CD14-positive monocyte (primary cell): ENCODE results near the gene PSPN. TPM values are rescaled to one million over a fixed set of nuclear protein-coding genes. Genes with fewer than 3 reads are reported as not detected.

Experiments used
- DNase-seq, 3 donors: peaks; one replicate each; pipeline ENCODE4 v3.0.0-alpha.2; 2011 to 2022
- H2AFZ ChIP-seq: 2 replicates; pipeline ENCODE4 v1.6.0; 2012; ENCODE audit warnings: mild to moderate bottlenecking, low read depth, low read length, inconsistent platforms; ENCODE audit not compliant: insufficient read depth, poor library complexity, severe bottlenecking
- H3K27ac ChIP-seq, 2 donors: 1 replicate in 1 of 2; 2 replicates in 1 of 2; pipeline ENCODE4 v1.5.1; 2012 to 2013; ENCODE audit warnings: low read length in 2 of 2, control low read depth in 1 of 2, inconsistent platforms in 1 of 2, low read depth in 1 of 2, mild to moderate bottlenecking in 1 of 2
- H3K27me3 ChIP-seq, 2 donors: one replicate each; pipeline versions ENCODE4 v1.6.0 to v1.6.1; 2011 to 2013; ENCODE audit warnings: low read length in 2 of 2; ENCODE audit not compliant: control insufficient read depth in 2 of 2, insufficient read depth in 2 of 2
- H3K36me3 ChIP-seq, 2 donors: replicated peaks in 1 of 2; 1 replicate in 1 of 2; 2 replicates in 1 of 2; pipeline versions ENCODE4 v1.5.1 to v1.6.1; 2012 to 2013; ENCODE audit warnings: low read length in 2 of 2, control low read depth in 1 of 2, inconsistent platforms in 1 of 2, mild to moderate bottlenecking in 1 of 2; ENCODE audit not compliant: insufficient read depth in 2 of 2, control insufficient read depth in 1 of 2
- H3K4me1 ChIP-seq, 2 donors: 1 replicate in 1 of 2; 2 replicates in 1 of 2; pipeline versions ENCODE4 v1.5.1 to v1.6.1; 2012 to 2013; ENCODE audit warnings: low read length in 2 of 2, control low read depth in 1 of 2, inconsistent platforms in 1 of 2, mild to moderate bottlenecking in 1 of 2, moderate library complexity in 1 of 2; ENCODE audit not compliant: insufficient read depth in 2 of 2, control insufficient read depth in 1 of 2
- H3K4me2 ChIP-seq: replicated peaks from 2 replicates; pipeline ENCODE3; 2012; ENCODE audit warnings: low read length, moderate library complexity, mild to moderate bottlenecking; ENCODE audit not compliant: poor library complexity, severe bottlenecking; ENCODE audit errors: extremely low read depth
- H3K4me3 ChIP-seq, 3 experiments: fragments of 200-600 bp in 1 of 3; sonication (generic) in 1 of 3; replicated peaks in 1 of 3; 1 replicate in 2 of 3; 2 replicates in 1 of 3; pipeline ENCODE4 v1.5.1; 2011 to 2013; ENCODE audit warnings: low read length in 3 of 3, mild to moderate bottlenecking in 3 of 3, control low read depth in 2 of 3, low read depth in 2 of 3, inconsistent platforms in 1 of 3, moderate library complexity in 1 of 3
- H3K79me2 ChIP-seq: 2 replicates; pipeline ENCODE4 v1.6.0; 2012; ENCODE audit warnings: mild to moderate bottlenecking, control low read depth, inconsistent platforms, low read length, moderate library complexity; ENCODE audit not compliant: insufficient read depth
- H3K9ac ChIP-seq: 2 replicates; pipeline ENCODE4 v1.6.0; 2017; ENCODE audit warnings: low read length, mild to moderate bottlenecking; ENCODE audit not compliant: insufficient read depth, poor library complexity, severe bottlenecking
- H3K9me3 ChIP-seq, 2 donors: replicated peaks in 1 of 2; 1 replicate in 1 of 2; 2 replicates in 1 of 2; pipeline versions ENCODE4 v1.5.1 to v1.6.1; 2012 to 2013; ENCODE audit warnings: low read length in 2 of 2, control low read depth in 1 of 2; ENCODE audit not compliant: control insufficient read depth in 1 of 2, insufficient read depth in 1 of 2
- H4K20me1 ChIP-seq: 2 replicates; pipeline ENCODE4 v1.6.0; 2012; ENCODE audit warnings: mild to moderate bottlenecking, low read length, control low read depth, moderate library complexity; ENCODE audit not compliant: insufficient read depth
- H3K27ac Mint-ChIP-seq, 7 donors: one replicate each; pipeline ENCODE4 v1.8.0; 2020; ENCODE audit warnings: mild to moderate bottlenecking in 7 of 7, mixed read lengths in 7 of 7, moderate library complexity in 6 of 7, inconsistent platforms in 2 of 7
- H3K27me3 Mint-ChIP-seq, 3 donors: one replicate each; pipeline ENCODE4 v1.8.0; 2021 to 2022; ENCODE audit warnings: low read depth in 3 of 3, mild to moderate bottlenecking in 3 of 3, mixed read lengths in 3 of 3, moderate library complexity in 3 of 3, inconsistent platforms in 1 of 3
- H3K36me3 Mint-ChIP-seq, 2 donors: one replicate each; pipeline ENCODE4 v1.8.0; 2020; ENCODE audit warnings: mixed read lengths in 2 of 2, inconsistent platforms in 1 of 2, mild to moderate bottlenecking in 1 of 2
- H3K4me1 Mint-ChIP-seq: one replicate; pipeline ENCODE4 v1.8.0; 2020; ENCODE audit warnings: mild to moderate bottlenecking, mixed read lengths
- H3K4me3 Mint-ChIP-seq, 2 donors: one replicate each; pipeline ENCODE4 v1.8.0; 2020; ENCODE audit warnings: mild to moderate bottlenecking in 2 of 2, mixed read lengths in 2 of 2, moderate library complexity in 1 of 2
- H3K9me3 Mint-ChIP-seq, 7 donors: one replicate each; pipeline ENCODE4 v1.8.0; 2020 to 2022; ENCODE audit warnings: mixed read lengths in 7 of 7, mild to moderate bottlenecking in 6 of 7, moderate library complexity in 6 of 7, inconsistent platforms in 2 of 7
- WGBS: methylation state at CpG from one replicate; pipeline ENCODE4 v1.1.5; 2013; ENCODE audit warnings: missing lambda C conversion rate; ENCODE audit not compliant: insufficient coverage; 5-methylcytosine and 5-hydroxymethylcytosine counted together
- intact Hi-C, 2 donors: fragments of 100-400 bp; cut with micrococcal nuclease; formaldehyde crosslinking; loops; one replicate each; pipeline versions ENCODE4 v1.15.0 to v1.15.1; 2023
- polyA minus RNA-seq: library from RNA; depleted of rRNA, polyadenylated mRNA; stranded (reverse); fragments of >200 nt; gene quantifications from 2 replicates; pipeline ENCODE4 v1.2.3, GENCODE V29; 2012
- polyA plus RNA-seq, 3 donors: library from polyadenylated mRNA; depleted of rRNA in 1 of 3; unstranded in 2 of 3; stranded (reverse) in 1 of 3; fragments of 300-500 nt in 2 of 3; fragments of >200 nt in 1 of 3; fragmentation: Illumina TruSeq in 2 of 3; gene quantifications; 1 replicate in 2 of 3; 2 replicates in 1 of 3; pipeline ENCODE4 v1.2.3, GENCODE V29; 2012 to 2021
- total RNA-seq, 12 experiments: library from RNA in 1 of 12; stranded (reverse) in 1 of 12; fragments of 120-200 nt in 1 of 12; gene quantifications; one replicate each; pipeline ENCODE4 v1.2.4 and lab custom pipeline; 2013 to 2026; ENCODE audit warnings: mixed read lengths in 6 of 12, inconsistent platforms in 1 of 12
- TF ChIP-seq, protein P1 (sequence below): fragments of 200-600 bp; IDR thresholded peaks from one replicate; pipeline ENCODE4 v1.8.0; 2022; ENCODE audit warnings: antibody characterized with exemption, mild to moderate bottlenecking

The PSPN gene, protein sequence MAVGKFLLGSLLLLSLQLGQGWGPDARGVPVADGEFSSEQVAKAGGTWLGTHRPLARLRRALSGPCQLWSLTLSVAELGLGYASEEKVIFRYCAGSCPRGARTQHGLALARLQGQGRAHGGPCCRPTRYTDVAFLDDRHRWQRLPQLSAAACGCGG
- total RNA-seq (2013), result 0.67 TPM
- polyA plus RNA-seq (under 1 TPM; 0.10 to 0.19 (median 0.13) TPM), polyA minus RNA-seq (0.28 and 0.72 TPM in 2 replicates), total RNA-seq (lab: John Stamatoyannopoulos, UW) (0.30 to 3.9 (median 1.4) reads per million in 11 experiments)

DNA sequence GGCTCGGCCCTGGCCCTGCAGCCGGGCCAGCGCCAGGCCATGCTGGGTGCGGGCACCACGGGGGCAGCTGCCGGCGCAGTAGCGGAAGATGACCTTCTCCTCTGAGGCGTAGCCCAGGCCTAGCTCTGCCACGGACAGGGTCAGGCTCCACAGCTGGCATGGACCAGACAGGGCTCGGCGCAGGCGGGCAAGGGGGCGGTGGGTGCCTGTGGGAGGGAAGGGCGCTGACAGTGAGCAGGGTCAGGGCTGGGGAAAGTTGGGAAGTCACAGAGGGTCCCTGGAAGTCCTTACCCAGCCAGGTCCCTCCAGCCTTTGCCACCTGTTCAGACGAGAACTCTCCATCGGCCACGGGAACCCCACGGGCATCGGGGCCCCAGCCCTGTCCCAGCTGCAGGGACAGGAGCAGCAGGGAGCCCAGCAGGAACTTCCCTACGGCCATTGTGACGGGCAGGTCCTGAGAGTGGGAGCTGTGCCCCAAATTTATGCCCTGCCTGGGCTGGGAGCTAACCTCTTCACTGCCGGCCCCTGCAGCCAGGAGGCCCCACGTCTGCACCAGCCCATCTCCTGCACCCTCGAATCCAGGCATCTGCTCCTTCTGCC lies at the start of gene PSPN:
PSPN (minus strand) TSS at position 523 of the 600 bp plus-strand sequence; CDS start at position 439, 84 bp downstream.
- peaks cover 12% of the 10 kb centered on the region for H3K4me1 Mint-ChIP-seq
- H3K27me3 ChIP-seq, result no peaks in the 10 kb centered on the region
- no peak within 1 kb of the TSS for H3K9ac ChIP-seq
- no peak for DNase-seq
- H3K4me3 ChIP-seq, result no peak within 1 kb of the TSS
- intact Hi-C loops, result loop anchor here (10.0 kb wide), 2 partner anchors 49 to 691 kb away; partner anchors contain the start of genes HSD11B1L (in 1 of the 2), KHSRP (in 1 of the 2) and MICOS13 (in 1 of the 2)
- H3K27ac Mint-ChIP-seq, result peak within 1 kb of the TSS in 3 of 7 donors; percentile 13 to 80 (median 33)
- no peak within 1 kb of the TSS for H3K27ac ChIP-seq
- H3K4me2 ChIP-seq, result no peak within 1 kb of the TSS
- H3K4me1 ChIP-seq, result peaks cover 11 to 14% of the 10 kb centered on the region in 2 donors
- H3K36me3 ChIP-seq, result peaks cover 18 to 31% of the 10 kb centered on the region in 2 donors
- H3K4me3 Mint-ChIP-seq, result no peak within 1 kb of the TSS
- no peaks in the 10 kb centered on the region for H4K20me1 ChIP-seq
- H3K9me3 ChIP-seq, result no peaks in the 10 kb centered on the region
- WGBS, result 95% methylated on average over 21 of the region's 25 CpGs
- no peak within 1 kb of the TSS for H2AFZ ChIP-seq
- H3K27me3 Mint-ChIP-seq, result peaks cover 0 to 2% (median 1%) of the 10 kb centered on the region in 3 donors
- TF ChIP-seq, protein P1, sequence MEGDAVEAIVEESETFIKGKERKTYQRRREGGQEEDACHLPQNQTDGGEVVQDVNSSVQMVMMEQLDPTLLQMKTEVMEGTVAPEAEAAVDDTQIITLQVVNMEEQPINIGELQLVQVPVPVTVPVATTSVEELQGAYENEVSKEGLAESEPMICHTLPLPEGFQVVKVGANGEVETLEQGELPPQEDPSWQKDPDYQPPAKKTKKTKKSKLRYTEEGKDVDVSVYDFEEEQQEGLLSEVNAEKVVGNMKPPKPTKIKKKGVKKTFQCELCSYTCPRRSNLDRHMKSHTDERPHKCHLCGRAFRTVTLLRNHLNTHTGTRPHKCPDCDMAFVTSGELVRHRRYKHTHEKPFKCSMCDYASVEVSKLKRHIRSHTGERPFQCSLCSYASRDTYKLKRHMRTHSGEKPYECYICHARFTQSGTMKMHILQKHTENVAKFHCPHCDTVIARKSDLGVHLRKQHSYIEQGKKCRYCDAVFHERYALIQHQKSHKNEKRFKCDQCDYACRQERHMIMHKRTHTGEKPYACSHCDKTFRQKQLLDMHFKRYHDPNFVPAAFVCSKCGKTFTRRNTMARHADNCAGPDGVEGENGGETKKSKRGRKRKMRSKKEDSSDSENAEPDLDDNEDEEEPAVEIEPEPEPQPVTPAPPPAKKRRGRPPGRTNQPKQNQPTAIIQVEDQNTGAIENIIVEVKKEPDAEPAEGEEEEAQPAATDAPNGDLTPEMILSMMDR, result no peak
- no peaks in the 10 kb centered on the region for H3K79me2 ChIP-seq
- H3K36me3 Mint-ChIP-seq, result peaks cover 23 to 37% of the 10 kb centered on the region in 2 donors
- H3K9me3 Mint-ChIP-seq, result peaks cover 0 to 4% (median 0%) of the 10 kb centered on the region in 7 donors

DNA sequence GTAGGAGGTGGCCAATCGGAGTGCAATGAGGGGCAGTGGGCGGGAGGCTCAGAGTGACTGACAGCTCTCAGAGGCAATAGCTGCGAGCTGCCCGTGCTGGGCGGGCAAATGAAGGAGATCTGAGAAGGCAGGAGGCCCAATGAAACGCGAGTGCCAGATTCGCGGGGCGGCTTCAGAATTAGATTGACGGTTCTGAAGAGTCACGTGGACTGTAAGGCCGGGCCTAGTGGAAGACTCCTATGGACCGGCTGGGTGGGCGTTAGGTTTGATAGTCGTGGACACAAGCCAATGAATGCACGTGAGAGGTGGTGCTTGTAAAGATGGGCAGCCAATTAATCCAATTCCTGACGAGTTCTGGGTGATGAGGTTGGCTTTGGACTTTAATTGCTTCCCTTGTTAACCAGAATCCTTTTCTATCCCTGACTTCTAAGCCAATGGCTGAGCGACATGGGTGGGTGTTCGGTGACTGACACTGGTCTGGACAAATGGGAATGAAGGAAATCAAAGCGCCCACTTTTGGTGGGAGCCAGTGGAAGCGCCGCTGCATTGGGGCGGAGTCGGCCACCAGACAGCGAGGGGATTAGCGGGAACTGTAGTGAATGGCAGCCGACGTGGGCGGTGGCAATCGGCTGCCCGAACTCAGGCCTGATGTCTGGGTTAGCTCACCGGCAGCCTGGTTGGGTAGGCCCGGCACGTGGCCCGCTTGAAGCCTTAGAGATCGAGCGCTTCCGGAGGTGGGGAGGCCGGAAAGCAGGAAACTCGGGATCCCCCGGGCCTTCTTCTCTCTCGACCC lies 49.4 kb upstream of the PSPN start:
- Histone ChIP-seq H3K4me2 (peak overlapping the region; percentile 63), H3K4me3 (peak overlapping the region in 2 of 3 experiments; percentile 29 to 52), H3K4me1 (peaks cover 23 to 34% of the 10 kb centered on the region in 2 donors), H3K27me3 (no peaks in the 10 kb centered on the region), H3K27ac (peak overlapping the region; percentile 83 to 85), H3K36me3 (peaks cover 19 to 24% of the 10 kb centered on the region in 2 donors), H4K20me1 (peaks cover 39% of the 10 kb centered on the region), H3K79me2 (peaks cover 42% of the 10 kb centered on the region), H2AFZ (peak overlapping the region; percentile 85), H3K9me3 (no peaks in the 10 kb centered on the region), H3K9ac (peak overlapping the region; percentile 36)
- peak overlapping the region; percentile 86 to 95 (median 91) for H3K27ac Mint-ChIP-seq
- TF ChIP-seq, protein P1, result no peak
- H3K36me3 Mint-ChIP-seq, result peaks cover 18 to 22% of the 10 kb centered on the region in 2 donors
- WGBS, result 9% methylated on average over 36 of the region's 43 CpGs
- peaks cover 0 to 6% (median 3%) of the 10 kb centered on the region in 7 donors for H3K9me3 Mint-ChIP-seq
- peak overlapping the region; percentile 69 to 75 for H3K4me3 Mint-ChIP-seq
- H3K4me1 Mint-ChIP-seq, result peaks cover 37% of the 10 kb centered on the region
- H3K27me3 Mint-ChIP-seq, result peaks cover 0 to 12% (median 6%) of the 10 kb centered on the region in 3 donors
- DNase-seq, result peak; percentile 100
- intact Hi-C loops, result loop anchor here (5.0 to 10.0 kb wide), 4 partner anchors 50 to 520 kb away; partner anchors contain the start of genes ALKBH7 (in 2 of the 2), GPR108 (in 1 of the 2), NDUFA11 (in 1 of the 2) and PSPN (in 1 of the 2)
